H1 (cell line): Measurements from ENCODE around the gene TMPO. TPM values are rescaled to one million over a fixed set of nuclear protein-coding genes. Genes with fewer than 3 reads are reported as not detected.

Experiments
- CTCF ChIA-PET: fragments of 300-600 bp; sonication (Branson Sonifier 250); formaldehyde crosslinking; loops from one replicate; lab custom pipeline; 2021; ENCODE audit not compliant: partially characterized antibody; lab: Charles Lee
- POLR2A ChIA-PET: fragments of 300-600 bp; sonication (Branson Sonifier 250); formaldehyde crosslinking; loops from one replicate; lab custom pipeline; 2021; ENCODE audit warnings: inconsistent platforms; ENCODE audit not compliant: partially characterized antibody; lab: Charles Lee
- DNase-seq, 2 experiments: peaks; one replicate each; pipeline versions ENCODE4 v3.0.0 to v3.0.0-alpha.2; 2010 to 2022; ENCODE audit warnings: low spot score in 2 of 2, low read depth in 1 of 2, mixed read lengths in 1 of 2
- FAIRE-seq: peaks from 2 replicates; lab custom pipeline; 2011; peaks lifted over from hg19 to GRCh38; lab: Jason Lieb, UNC
- H2AFZ ChIP-seq: 2 replicates; pipeline ENCODE4 v1.8.1; 2012; ENCODE audit warnings: low read length, inconsistent platforms
- H2AK5ac ChIP-seq: 2 replicates; pipeline ENCODE4 v1.6.1; 2013; ENCODE audit warnings: low read depth, low read length
- H2BK120ac ChIP-seq: replicated peaks from 2 replicates; pipeline ENCODE3; 2013; ENCODE audit warnings: low read depth, low read length, inconsistent platforms
- H2BK12ac ChIP-seq: 2 replicates; pipeline ENCODE4 v1.6.1; 2013; ENCODE audit warnings: low read depth, low read length
- H2BK15ac ChIP-seq: 2 replicates; pipeline ENCODE4 v1.6.1; 2013; ENCODE audit warnings: low read length
- H2BK20ac ChIP-seq: 2 replicates; pipeline ENCODE4 v1.6.1; 2013; ENCODE audit warnings: low read length
- H2BK5ac ChIP-seq: 2 replicates; pipeline ENCODE4 v1.6.1; 2013; ENCODE audit warnings: low read depth, low read length
- H3K14ac ChIP-seq: 2 replicates; pipeline ENCODE4 v1.6.1; 2013; ENCODE audit warnings: inconsistent platforms; ENCODE audit not compliant: insufficient read length
- H3K18ac ChIP-seq: 2 replicates; pipeline ENCODE4 v1.6.1; 2013; ENCODE audit warnings: low read length; ENCODE audit errors: extremely low read depth
- H3K23ac ChIP-seq: 2 replicates; pipeline ENCODE4 v1.6.1; 2013; ENCODE audit warnings: inconsistent platforms; ENCODE audit not compliant: insufficient read length
- H3K23me2 ChIP-seq: 2 replicates; pipeline ENCODE4 v1.6.1; 2013; ENCODE audit warnings: low read depth, low read length
- H3K27ac ChIP-seq: 2 replicates; pipeline ENCODE4 v1.6.1; 2011; ENCODE audit warnings: low read depth, low read length, inconsistent platforms
- H3K27me3 ChIP-seq, 4 experiments: replicated peaks in 1 of 4; 1 replicate in 1 of 4; 2 replicates in 3 of 4; pipeline versions ENCODE4 v1.6.1 to v1.8.1; 2011 to 2013; ENCODE audit warnings: low read length in 3 of 4, mild to moderate bottlenecking in 3 of 4, inconsistent platforms in 2 of 4, mixed read lengths in 2 of 4, moderate library complexity in 1 of 4; ENCODE audit not compliant: control insufficient read depth in 3 of 4, insufficient read depth in 3 of 4; ENCODE audit errors: extremely low read depth in 1 of 4
- H3K36me3 ChIP-seq, 4 experiments: 2 replicates each; pipeline versions ENCODE4 v1.6.1 to v1.8.1; 2011 to 2013; ENCODE audit warnings: mild to moderate bottlenecking in 4 of 4, low read length in 3 of 4, moderate library complexity in 2 of 4, control low read depth in 1 of 4, inconsistent platforms in 1 of 4; ENCODE audit not compliant: insufficient read depth in 4 of 4, control insufficient read depth in 2 of 4
- H3K4ac ChIP-seq: replicated peaks from 2 replicates; pipeline ENCODE3; 2013; ENCODE audit warnings: low read length, low read depth, mixed read lengths, inconsistent platforms; ENCODE audit not compliant: insufficient read length
- H3K4me1 ChIP-seq, 4 experiments: replicated peaks in 1 of 4; 1 replicate in 1 of 4; 2 replicates in 3 of 4; pipeline versions ENCODE4 v1.6.1 to v1.8.1; 2011 to 2013; ENCODE audit warnings: low read length in 3 of 4, inconsistent platforms in 2 of 4, mixed read lengths in 1 of 4; ENCODE audit not compliant: insufficient read depth in 4 of 4, control insufficient read depth in 3 of 4
- H3K4me2 ChIP-seq, 2 experiments: 2 replicates each; pipeline versions ENCODE4 v1.6.1 to v1.8.1; 2011 to 2013; ENCODE audit warnings: low read depth in 2 of 2, low read length in 2 of 2, control low read depth in 1 of 2, inconsistent platforms in 1 of 2, mild to moderate bottlenecking in 1 of 2; ENCODE audit not compliant: insufficient read depth in 1 of 2
- H3K4me3 ChIP-seq, 4 experiments: fragments of 200-600, 300-600 bp in 1 of 4; sonication (generic), shearing (Covaris generic), sonication (Bioruptor Twin) in 1 of 4; 2 replicates each; pipeline versions ENCODE4 v1.5.1 to v1.8.1; 2011 to 2016; ENCODE audit warnings: low read length in 4 of 4, low read depth in 3 of 4, control low read depth in 2 of 4, inconsistent platforms in 2 of 4, mild to moderate bottlenecking in 2 of 4, mixed read lengths in 1 of 4, moderate library complexity in 1 of 4; ENCODE audit not compliant: insufficient read depth in 2 of 4; ENCODE audit errors: extremely low read depth in 1 of 4
- H3K56ac ChIP-seq: replicated peaks from 2 replicates; pipeline ENCODE3; 2013; ENCODE audit warnings: low read depth, mild to moderate bottlenecking, mixed read lengths, low read length, inconsistent platforms; ENCODE audit not compliant: insufficient read length
- H3K79me1 ChIP-seq: 2 replicates; pipeline ENCODE4 v1.6.1; 2013; ENCODE audit warnings: low read depth, low read length, control low read depth
- H3K79me2 ChIP-seq, 2 experiments: 2 replicates each; pipeline versions ENCODE4 v1.6.1 to v1.8.1; 2012 to 2013; ENCODE audit warnings: low read length in 2 of 2, mild to moderate bottlenecking in 2 of 2, inconsistent platforms in 1 of 2; ENCODE audit not compliant: insufficient read depth in 2 of 2, control insufficient read depth in 1 of 2
- H3K9ac ChIP-seq, 4 experiments: replicated peaks in 1 of 4; 1 replicate in 1 of 4; 2 replicates in 3 of 4; pipeline versions ENCODE4 v1.6.1 to v1.8.1; 2011 to 2013; ENCODE audit warnings: low read depth in 3 of 4, low read length in 3 of 4, control low read depth in 2 of 4, mild to moderate bottlenecking in 2 of 4, moderate library complexity in 2 of 4, inconsistent platforms in 1 of 4; ENCODE audit errors: extremely low read depth in 1 of 4
- H3K9me3 ChIP-seq, 2 experiments: 2 replicates each; pipeline versions ENCODE4 v1.6.1 to v1.8.1; 2012 to 2013; ENCODE audit warnings: mild to moderate bottlenecking in 2 of 2, moderate library complexity in 2 of 2, control low read depth in 1 of 2, inconsistent platforms in 1 of 2, low read depth in 1 of 2, low read length in 1 of 2, mixed read lengths in 1 of 2; ENCODE audit not compliant: insufficient read depth in 2 of 2
- H4K20me1 ChIP-seq, 2 experiments: replicated peaks in 1 of 2; 2 replicates each; pipeline versions ENCODE3 to v1.8.1; 2011 to 2013; ENCODE audit warnings: inconsistent platforms in 2 of 2, low read length in 2 of 2, mild to moderate bottlenecking in 1 of 2; ENCODE audit not compliant: insufficient read depth in 2 of 2, control insufficient read depth in 1 of 2
- H4K5ac ChIP-seq: 2 replicates; pipeline ENCODE4 v1.6.1; 2013; ENCODE audit warnings: low read length, low read depth, mixed read lengths, inconsistent platforms; ENCODE audit not compliant: insufficient read length
- H4K8ac ChIP-seq: 2 replicates; pipeline ENCODE4 v1.8.0; 2013; ENCODE audit warnings: mild to moderate bottlenecking, moderate library complexity, low read length, inconsistent platforms; ENCODE audit not compliant: insufficient read depth; ENCODE audit errors: extremely low read depth
- H4K91ac ChIP-seq: replicated peaks from 2 replicates; pipeline ENCODE3; 2013; ENCODE audit warnings: low read length, mixed read lengths, inconsistent platforms; ENCODE audit not compliant: insufficient read length
- BACH1 ChIP-seq: IDR thresholded peaks from 2 replicates; pipeline ENCODE4 v1.6.1; 2012; ENCODE audit warnings: low read length, improper control_type of control experiment
- CEBPB ChIP-seq: IDR thresholded peaks from 2 replicates; pipeline ENCODE4 v1.6.1; 2012; ENCODE audit warnings: low read depth, low read length
- EP300 ChIP-seq, 2 experiments: IDR thresholded peaks; 1 replicate in 1 of 2; 2 replicates in 1 of 2; pipeline ENCODE4 v1.6.1; 2011 to 2012; ENCODE audit warnings: low read depth in 2 of 2, low read length in 2 of 2, mild to moderate bottlenecking in 2 of 2, borderline replicate concordance in 1 of 2, inconsistent platforms in 1 of 2, moderate library complexity in 1 of 2
- EZH2 ChIP-seq: fragments of 200-600 bp; sonication (generic); IDR thresholded peaks from 2 replicates; pipeline ENCODE4 v1.7.1; 2012; ENCODE audit warnings: low read depth, mild to moderate bottlenecking, moderate library complexity, low read length, inconsistent platforms; ENCODE audit not compliant: severe bottlenecking
- NRF1 ChIP-seq: IDR thresholded peaks from 2 replicates; pipeline ENCODE4 v1.6.1; 2011; ENCODE audit warnings: mild to moderate bottlenecking, low read depth, low read length, improper control_type of control experiment
- PHF8 ChIP-seq: fragments of 200-600 bp; sonication (generic); conservative IDR thresholded peaks from 2 replicates; pipeline ENCODE4 v1.7.1; 2012; ENCODE audit warnings: low read depth, mild to moderate bottlenecking, inconsistent platforms, low read length, moderate library complexity
- POLR2A ChIP-seq, 2 experiments: IDR thresholded peaks; 1 replicate in 1 of 2; 2 replicates in 1 of 2; pipeline ENCODE4 v1.6.1; 2011; ENCODE audit warnings: low read depth in 2 of 2, low read length in 2 of 2, mild to moderate bottlenecking in 2 of 2; ENCODE audit errors: control extremely low read depth in 1 of 2
- RFX5 ChIP-seq: IDR thresholded peaks from 2 replicates; pipeline ENCODE4 v1.6.1; 2011; ENCODE audit warnings: low read depth, low read length, improper control_type of control experiment, borderline replicate concordance
- TAF1 ChIP-seq: IDR thresholded peaks from 2 replicates; pipeline ENCODE4 v1.6.1; 2011; ENCODE audit warnings: mild to moderate bottlenecking, low read depth, low read length
- TCF12 ChIP-seq: IDR thresholded peaks from 2 replicates; pipeline ENCODE4 v1.6.1; 2011; ENCODE audit warnings: low read depth, mild to moderate bottlenecking, low read length
- ZNF274 ChIP-seq: IDR thresholded peaks from 2 replicates; pipeline ENCODE4 v1.7.0; 2012; ENCODE audit warnings: low read length, borderline replicate concordance; ENCODE audit errors: extremely low read depth
- WGBS, 2 experiments: shearing (Covaris generic) in 1 of 2; methylation state at CpG; one replicate each; pipeline versions ENCODE4 v1.1.6 to v1.1.7; 2013 to 2015; ENCODE audit warnings: low lambda C conversion rate in 2 of 2, mixed read lengths in 2 of 2, inconsistent platforms in 1 of 2, low coverage in 1 of 2, missing lambda C conversion rate in 1 of 2; ENCODE audit not compliant: insufficient replicate concordance in 2 of 2, insufficient coverage in 1 of 2, insufficient read length in 1 of 2; ENCODE audit errors: extremely low coverage in 1 of 2, missing lambda C conversion rate in 1 of 2; 5-methylcytosine and 5-hydroxymethylcytosine counted together
- polyA plus RNA-seq, 7 experiments: library from polyadenylated mRNA; depleted of rRNA in 3 of 7; stranded (reverse) in 5 of 7; unstranded in 2 of 7; fragments of >200 nt in 5 of 7; fragments of 200-250 nt in 2 of 7; gene quantifications; 1 replicate in 5 of 7; 2 replicates in 1 of 7; 4 replicates in 1 of 7; pipeline versions ENCODE4 v1.2.1 to v1.2.3, GENCODE V29; 2011 to 2013; ENCODE audit warnings: missing spikeins in 2 of 7, mixed read lengths in 2 of 7
- total RNA-seq: library from RNA; stranded (reverse); fragmentation: NEBNext Ultra II Directional; extraction: Animal tissue kit (Norgen Biotek cat#: 25700); gene quantifications from 2 replicates; pipeline ENCODE4 v1.2.1, GENCODE V29; 2021
- TF ChIP-seq, protein P1 (sequence below): IDR thresholded peaks from 2 replicates; pipeline ENCODE4 v1.6.1; 2012; ENCODE audit warnings: low read length, inconsistent platforms

Gene TMPO
- total and polyA plus RNA-seq, 2 of the 8 experiments (the other 6 are each of a cell fraction or from before 2014, with no cell fraction given) = 43.9 to 195 TPM

DNA sequence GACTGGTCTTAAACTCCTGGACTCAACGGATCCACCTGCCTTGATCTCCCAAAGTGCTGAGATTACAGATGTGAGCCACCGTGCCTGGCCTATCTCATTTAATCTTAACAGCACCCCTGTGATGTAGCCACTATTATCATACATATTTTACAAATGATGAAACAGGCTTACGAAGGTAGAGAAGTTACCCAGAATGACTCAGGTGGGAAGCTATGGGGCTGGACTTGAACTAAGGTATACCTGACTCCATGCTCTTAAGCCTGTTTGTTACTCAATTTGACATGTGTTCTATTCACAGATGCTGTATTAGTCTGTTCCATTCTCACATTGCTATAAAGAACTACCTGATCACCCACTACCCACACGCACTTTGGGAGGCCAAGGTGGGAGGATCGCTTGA lies 36.8 kb upstream of the TMPO start:
- H2BK120ac ChIP-seq = no peak overlapping the region
- H3K14ac ChIP-seq = no peak overlapping the region
- no peaks in the 10 kb centered on the region for H3K36me3 ChIP-seq
- POLR2A ChIA-PET = interaction anchor here (1.0 kb wide), 1 partner anchor 8 kb away, joined by 3 read pairs; no protein-coding TSS in a partner anchor
- H3K9me3 ChIP-seq = no peaks in the 10 kb centered on the region
- H4K8ac ChIP-seq = no peak overlapping the region
- H2BK12ac ChIP-seq = no peak overlapping the region
- H3K9ac ChIP-seq = no peak overlapping the region
- no peak overlapping the region for H3K27ac ChIP-seq
- no peaks in the 10 kb centered on the region for H4K20me1 ChIP-seq
- FAIRE-seq = no peak
- TF ChIP-seq, protein P1, sequence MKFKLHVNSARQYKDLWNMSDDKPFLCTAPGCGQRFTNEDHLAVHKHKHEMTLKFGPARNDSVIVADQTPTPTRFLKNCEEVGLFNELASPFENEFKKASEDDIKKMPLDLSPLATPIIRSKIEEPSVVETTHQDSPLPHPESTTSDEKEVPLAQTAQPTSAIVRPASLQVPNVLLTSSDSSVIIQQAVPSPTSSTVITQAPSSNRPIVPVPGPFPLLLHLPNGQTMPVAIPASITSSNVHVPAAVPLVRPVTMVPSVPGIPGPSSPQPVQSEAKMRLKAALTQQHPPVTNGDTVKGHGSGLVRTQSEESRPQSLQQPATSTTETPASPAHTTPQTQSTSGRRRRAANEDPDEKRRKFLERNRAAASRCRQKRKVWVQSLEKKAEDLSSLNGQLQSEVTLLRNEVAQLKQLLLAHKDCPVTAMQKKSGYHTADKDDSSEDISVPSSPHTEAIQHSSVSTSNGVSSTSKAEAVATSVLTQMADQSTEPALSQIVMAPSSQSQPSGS = no peak
- TF ChIP-seq CEBPB (no peak), PHF8 (no peak), NRF1 (no peak), POLR2A (IDR thresholded peaks at IDR 0.05; ENCODE audit: control extremely low read depth in 1 of 2, low read depth in 2 of 2, low read length in 2 of 2) (no peak), EP300 (IDR thresholded peaks at IDR 0.05; ENCODE audit: borderline replicate concordance in 1 of 2, low read depth in 2 of 2, low read length in 2 of 2) (no peak), BACH1 (no peak), EZH2 (no peak), RFX5 (no peak), ZNF274 (no peak), TAF1 (no peak), TCF12 (no peak)
- TF ChIP-seq, all 59 proteins: peak for 0
- Histone ChIP-seq H2BK20ac (no peak overlapping the region), H3K4me2 (no peak overlapping the region), H3K4ac (no peak overlapping the region), H3K18ac (no peak overlapping the region), H3K79me2 (no peaks in the 10 kb centered on the region), H3K23ac (peak overlapping the region; percentile 32), H3K23me2 (no peaks in the 10 kb centered on the region), H3K79me1 (no peaks in the 10 kb centered on the region), H3K27me3 (no peaks in the 10 kb centered on the region), H3K56ac (no peak overlapping the region), H2AK5ac (no peak overlapping the region), H3K4me1 (no peaks in the 10 kb centered on the region), H3K4me3 (no peak overlapping the region), H2BK5ac (no peak overlapping the region), H2BK15ac (no peak overlapping the region), H2AFZ (no peak overlapping the region), H4K91ac (no peak overlapping the region), H4K5ac (no peak overlapping the region)
- no peak for DNase-seq
- CTCF ChIA-PET = interaction anchor here (0.7 to 1.5 kb wide), 2 partner anchors 11 to 13 kb away, joined by 3 to 4 read pairs; no protein-coding TSS in a partner anchor
- WGBS, 2 experiments = 88% methylated on average over 5 of the region's 5 CpGs; no CpG with 5 or more reads in 1 of the 2 experiments
